GM20000 (cell line): ENCODE results near the gene HDLBP.
A peak's percentile ranks its signal among the peaks of the same experiment; 100 is the strongest.

Experiments
- DNase-seq: peaks from one replicate; pipeline ENCODE4 v3.0.0; 2012; ENCODE audit warnings: low spot score
- CTCF ChIP-seq: IDR thresholded peaks from 2 replicates; pipeline ENCODE4 v1.5.1; 2012; ENCODE audit warnings: mild to moderate bottlenecking, control low read depth; ENCODE audit errors: extremely low read depth, missing control alignments

The HDLBP gene

GRCh38 chr2:241268306-241268705, 47.2 kb downstream of the HDLBP start:
- no peak for TF ChIP-seq CTCF
- DNase-seq = no peak

GRCh38 chr2:241267249-241268067, 48.0 kb downstream of the HDLBP start:
- DNase-seq = no peak
- TF ChIP-seq CTCF = peak; percentile 11

GRCh38 chr2:241265506-241265905, 50.0 kb downstream of the HDLBP start:
- TF ChIP-seq CTCF = no peak
- no peak for DNase-seq

GRCh38 chr2:241263061-241263460, 52.4 kb downstream of the HDLBP start:
- no peak for TF ChIP-seq CTCF

GRCh38 chr2:241261628-241262027, 53.8 kb downstream of the HDLBP start:
- no peak for DNase-seq
- TF ChIP-seq CTCF = no peak

More at GRCh38 chr2:241263061-241263460, 52.4 kb downstream of the HDLBP start:
- DNase-seq = no peak

GRCh38 chr2:241260911-241261310, 54.6 kb downstream of the HDLBP start:
- no peak for TF ChIP-seq CTCF
- no peak for DNase-seq

GRCh38 chr2:241258505-241259280, 56.8 kb downstream of the HDLBP start:
- no peak for DNase-seq
- no peak for TF ChIP-seq CTCF
